Astrocyte (in vitro differentiated cells and primary cell): ENCODE data around the gene FN1. TPM values are rescaled to one million over a fixed set of nuclear protein-coding genes. Genes with fewer than 3 reads are reported as not detected.
A peak's percentile ranks its signal among the peaks of the same experiment; 100 is the strongest.

Experiments
- DNase-seq: peaks from one replicate; pipeline ENCODE4 v3.0.0-alpha.2; 2010; ENCODE audit warnings: low read depth
- FAIRE-seq: peaks from 2 replicates; lab custom pipeline; 2011; peaks lifted over from hg19 to GRCh38; lab: Jason Lieb, UNC
- H2AFZ ChIP-seq: 2 replicates; pipeline ENCODE4 v1.6.0; 2012; ENCODE audit warnings: low read depth, low read length, inconsistent platforms
- H3K27ac ChIP-seq: 2 replicates; pipeline ENCODE4 v1.5.1; 2011; ENCODE audit warnings: low read depth, low read length, inconsistent platforms
- H3K27me3 ChIP-seq: 2 replicates; pipeline ENCODE4 v1.6.0; 2011; ENCODE audit warnings: low read length, inconsistent platforms; ENCODE audit not compliant: insufficient read depth
- H3K36me3 ChIP-seq: 2 replicates; pipeline ENCODE4 v1.5.1; 2011; ENCODE audit warnings: low read length, inconsistent platforms; ENCODE audit not compliant: insufficient read depth
- H3K4me1 ChIP-seq: 2 replicates; pipeline ENCODE4 v1.5.1; 2011; ENCODE audit warnings: low read length, inconsistent platforms; ENCODE audit not compliant: insufficient read depth
- H3K4me2 ChIP-seq: 2 replicates; pipeline ENCODE4 v1.6.0; 2012; ENCODE audit warnings: low read length, inconsistent platforms
- H3K4me3 ChIP-seq: 2 replicates; pipeline ENCODE4 v1.5.1; 2011; ENCODE audit warnings: low read depth, mild to moderate bottlenecking, low read length, inconsistent platforms; ENCODE audit not compliant: insufficient read depth
- H3K79me2 ChIP-seq: 2 replicates; pipeline ENCODE4 v1.6.0; 2012; ENCODE audit warnings: mild to moderate bottlenecking, low read length, inconsistent platforms; ENCODE audit not compliant: insufficient read depth
- H3K9ac ChIP-seq: 2 replicates; pipeline ENCODE4 v1.6.0; 2012; ENCODE audit warnings: mild to moderate bottlenecking, low read length, inconsistent platforms
- H3K9me3 ChIP-seq: 2 replicates; pipeline ENCODE4 v1.5.1; 2012; ENCODE audit warnings: low read depth, mild to moderate bottlenecking, low read length, inconsistent platforms; ENCODE audit not compliant: insufficient read depth
- H4K20me1 ChIP-seq: 2 replicates; pipeline ENCODE4 v1.6.0; 2012; ENCODE audit warnings: low read length, inconsistent platforms; ENCODE audit not compliant: insufficient read depth
- H3K27ac Mint-ChIP-seq: one replicate; pipeline ENCODE4 v1.8.0; 2021; ENCODE audit warnings: mild to moderate bottlenecking, mixed read lengths; ENCODE audit not compliant: unreplicated experiment
- H3K27me3 Mint-ChIP-seq: one replicate; pipeline ENCODE4 v1.8.0; 2021; ENCODE audit warnings: low read depth, mixed read lengths; ENCODE audit not compliant: unreplicated experiment
- H3K36me3 Mint-ChIP-seq: one replicate; pipeline ENCODE4 v1.8.0; 2021; ENCODE audit warnings: low read depth, mixed read lengths; ENCODE audit not compliant: unreplicated experiment
- H3K4me1 Mint-ChIP-seq: one replicate; pipeline ENCODE4 v1.8.0; 2021; ENCODE audit warnings: low read depth, mixed read lengths; ENCODE audit not compliant: unreplicated experiment
- H3K4me3 Mint-ChIP-seq: one replicate; pipeline ENCODE4 v1.8.0; 2021; ENCODE audit warnings: mild to moderate bottlenecking, moderate library complexity, mixed read lengths; ENCODE audit not compliant: unreplicated experiment
- H3K9me3 Mint-ChIP-seq: one replicate; pipeline ENCODE4 v1.8.0; 2021; ENCODE audit warnings: mild to moderate bottlenecking, mixed read lengths; ENCODE audit not compliant: unreplicated experiment
- CTCF ChIP-seq: IDR thresholded peaks from 2 replicates; pipeline ENCODE4 v1.5.1; 2011; ENCODE audit warnings: low read depth, mild to moderate bottlenecking, inconsistent platforms, low read length, moderate library complexity; ENCODE audit not compliant: insufficient read depth
- EZH2 ChIP-seq: IDR thresholded peaks from 2 replicates; pipeline ENCODE4 v1.6.1; 2012; ENCODE audit warnings: mild to moderate bottlenecking, low read length, inconsistent platforms; ENCODE audit not compliant: insufficient read depth
- total RNA-seq: library from RNA; stranded (reverse); gene quantifications from 2 replicates; pipeline ENCODE4 v1.2.1, GENCODE V29; 2021

The FN1 gene
- total RNA-seq, 1 donor from 2014 or later: 17,010 TPM

GRCh38 chr2:215423234-215423633 is 12.6 kb downstream of the FN1 start:
- no peak for TF ChIP-seq CTCF
- TF ChIP-seq EZH2: no peak
- no peaks in the 10 kb centered on the region for H3K27me3 ChIP-seq
- peaks cover 94% of the 10 kb centered on the region for H4K20me1 ChIP-seq
- no peaks in the 10 kb centered on the region for H3K9me3 Mint-ChIP-seq
- no peak for FAIRE-seq
- H3K36me3 ChIP-seq: peaks cover 91% of the 10 kb centered on the region
- peaks cover 59% of the 10 kb centered on the region for H3K4me1 Mint-ChIP-seq
- H3K27me3 Mint-ChIP-seq: no peaks in the 10 kb centered on the region
- peak overlapping the region; percentile 49 for H3K4me3 ChIP-seq
- peaks cover 23% of the 10 kb centered on the region for H3K36me3 Mint-ChIP-seq
- peak overlapping the region; percentile 80 for H3K4me2 ChIP-seq
- peak overlapping the region; percentile 68 for H3K27ac Mint-ChIP-seq
- H3K27ac ChIP-seq: peak overlapping the region; percentile 53
- peak overlapping the region; percentile 74 for H3K9ac ChIP-seq
- no peaks in the 10 kb centered on the region for H3K9me3 ChIP-seq
- no peak overlapping the region for H2AFZ ChIP-seq
- H3K4me3 Mint-ChIP-seq: peak overlapping the region; percentile 60
- DNase-seq: peak; percentile 22
- H3K4me1 ChIP-seq: peaks cover 51% of the 10 kb centered on the region
- H3K79me2 ChIP-seq: peaks cover 89% of the 10 kb centered on the region

- H3K27ac ChIP-seq: peak overlapping the region; percentile 48
- H2AFZ ChIP-seq: no peak overlapping the region
- Mint-ChIP-seq H3K4me1 (peaks cover 58% of the 10 kb centered on the region), H3K36me3 (peaks cover 19% of the 10 kb centered on the region), H3K27me3 (no peaks in the 10 kb centered on the region), H3K4me3 (peak overlapping the region; percentile 83), H3K27ac (peak overlapping the region; percentile 95), H3K9me3 (no peaks in the 10 kb centered on the region)
- no peak for TF ChIP-seq EZH2
- TF ChIP-seq CTCF: no peak
- peak overlapping the region; percentile 74 for H3K9ac ChIP-seq
- no peaks in the 10 kb centered on the region for H3K27me3 ChIP-seq
- H3K4me2 ChIP-seq: peak overlapping the region; percentile 80
- peak overlapping the region; percentile 49 for H3K4me3 ChIP-seq
- H3K36me3 ChIP-seq: peaks cover 91% of the 10 kb centered on the region
- peaks cover 48% of the 10 kb centered on the region for H3K4me1 ChIP-seq
- H3K79me2 ChIP-seq: peaks cover 89% of the 10 kb centered on the region
- peaks cover 94% of the 10 kb centered on the region for H4K20me1 ChIP-seq
- no peaks in the 10 kb centered on the region for H3K9me3 ChIP-seq
- FAIRE-seq (no peak), DNase-seq (no peak)
Measured at GRCh38 chr2:215422676-215423075, 13.2 kb downstream of the FN1 start.

- Mint-ChIP-seq H3K27ac (peak overlapping the region; percentile 95), H3K27me3 (no peaks in the 10 kb centered on the region), H3K36me3 (peaks cover 15% of the 10 kb centered on the region), H3K4me3 (peak overlapping the region; percentile 83), H3K9me3 (no peaks in the 10 kb centered on the region), H3K4me1 (peaks cover 59% of the 10 kb centered on the region)
- Histone ChIP-seq H3K27ac (peak overlapping the region; percentile 48), H3K9ac (peak overlapping the region; percentile 74), H2AFZ (no peak overlapping the region), H3K4me2 (peak overlapping the region; percentile 80), H3K4me3 (peak overlapping the region; percentile 40), H3K4me1 (peaks cover 55% of the 10 kb centered on the region), H4K20me1 (peaks cover 94% of the 10 kb centered on the region), H3K36me3 (peaks cover 91% of the 10 kb centered on the region), H3K9me3 (no peaks in the 10 kb centered on the region), H3K27me3 (no peaks in the 10 kb centered on the region), H3K79me2 (peaks cover 87% of the 10 kb centered on the region)
- FAIRE-seq (no peak), DNase-seq (no peak)
- no peak for TF ChIP-seq CTCF
- TF ChIP-seq EZH2: no peak
Measured at GRCh38 chr2:215421859-215422461, 13.9 kb downstream of the FN1 start.
